HL-60 (cell line): ENCODE results near the gene TLL2.

Experiments
- DNase-seq, 2 experiments: peaks; one replicate each; pipeline ENCODE4 v3.0.0-alpha.2; 2010 to 2020; ENCODE audit warnings: low read depth in 1 of 2, low spot score in 1 of 2
- H3K27ac ChIP-seq: fragments of 250-450 bp; sonication (Bioruptor Pico); replicated peaks from 2 replicates; pipeline ENCODE4 v1.5.1; 2020; ENCODE audit warnings: mild to moderate bottlenecking, moderate library complexity
- H3K27me3 ChIP-seq: fragments of 250-450 bp; sonication (Bioruptor Pico); 2 replicates; pipeline ENCODE4 v1.5.1; 2021; ENCODE audit warnings: mild to moderate bottlenecking, moderate library complexity; ENCODE audit not compliant: insufficient read depth, poor library complexity, severe bottlenecking
- H3K4me3 ChIP-seq: replicated peaks from 2 replicates; pipeline ENCODE4 v1.5.1; 2011; ENCODE audit warnings: mild to moderate bottlenecking, control low read depth, low read length; ENCODE audit not compliant: insufficient read depth
- GABPA ChIP-seq: IDR thresholded peaks from 2 replicates; pipeline ENCODE4 v1.6.1; 2012; ENCODE audit warnings: low read depth
- POLR2AphosphoS5 ChIP-seq: IDR thresholded peaks from 2 replicates; pipeline ENCODE4 v1.6.1; 2012; ENCODE audit warnings: low read depth
- SPI1 ChIP-seq: IDR thresholded peaks from 2 replicates; pipeline ENCODE4 v1.6.1; 2012; ENCODE audit warnings: low read depth, mild to moderate bottlenecking, borderline replicate concordance
- TF ChIP-seq, protein P1 (sequence below): IDR thresholded peaks from one replicate; pipeline ENCODE4 v1.5.1; 2011; ENCODE audit warnings: low read length, control low read depth, inconsistent platforms; ENCODE audit not compliant: insufficient read depth
- TF ChIP-seq, protein P2 (sequence below): IDR thresholded peaks from 2 replicates; pipeline ENCODE4 v1.6.1; 2012; ENCODE audit warnings: low read depth; ENCODE audit not compliant: insufficient replicate concordance

The TLL2 gene

DNA sequence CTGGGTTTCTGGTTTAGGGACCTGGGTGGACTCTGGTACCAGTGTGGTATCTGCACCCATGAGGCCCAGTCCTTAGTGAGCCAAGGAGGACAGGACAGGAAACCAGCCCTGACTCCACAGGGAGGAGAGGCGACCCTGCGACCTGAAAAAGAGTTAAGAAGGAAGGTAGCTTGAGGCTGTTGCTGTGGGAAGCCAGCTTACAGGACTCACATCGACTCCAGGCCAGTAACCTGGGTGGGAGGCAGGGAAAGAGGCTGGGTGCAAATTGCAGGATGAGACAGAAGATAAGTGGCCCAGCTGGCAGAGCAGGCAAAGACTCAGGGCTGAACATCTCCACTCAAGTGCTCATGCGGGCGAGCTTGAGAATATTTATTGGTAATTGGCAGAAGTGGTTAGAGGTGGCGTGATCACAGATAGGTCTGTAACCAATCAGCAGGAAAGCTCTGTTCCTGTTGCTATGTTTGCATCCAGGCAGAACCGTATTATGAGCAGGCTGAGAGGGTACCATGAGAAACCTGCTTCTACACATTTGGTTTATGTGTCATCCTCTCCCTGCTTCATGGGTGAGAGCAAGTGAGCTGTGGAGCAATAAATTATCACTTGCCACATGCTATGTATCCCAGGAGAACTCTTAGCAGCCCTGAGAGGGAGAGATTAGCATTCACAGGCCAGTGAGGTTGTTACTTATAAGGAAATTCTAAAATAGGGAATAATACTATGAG, 11.0 kb downstream of the TLL2 start:
- Histone ChIP-seq H3K27me3 (no peaks in the 10 kb centered on the region), H3K4me3 (no peak overlapping the region), H3K27ac (no peak overlapping the region)
- TF ChIP-seq POLR2AphosphoS5 (no peak), SPI1 (no peak), GABPA (no peak)
- TF ChIP-seq, protein P1, sequence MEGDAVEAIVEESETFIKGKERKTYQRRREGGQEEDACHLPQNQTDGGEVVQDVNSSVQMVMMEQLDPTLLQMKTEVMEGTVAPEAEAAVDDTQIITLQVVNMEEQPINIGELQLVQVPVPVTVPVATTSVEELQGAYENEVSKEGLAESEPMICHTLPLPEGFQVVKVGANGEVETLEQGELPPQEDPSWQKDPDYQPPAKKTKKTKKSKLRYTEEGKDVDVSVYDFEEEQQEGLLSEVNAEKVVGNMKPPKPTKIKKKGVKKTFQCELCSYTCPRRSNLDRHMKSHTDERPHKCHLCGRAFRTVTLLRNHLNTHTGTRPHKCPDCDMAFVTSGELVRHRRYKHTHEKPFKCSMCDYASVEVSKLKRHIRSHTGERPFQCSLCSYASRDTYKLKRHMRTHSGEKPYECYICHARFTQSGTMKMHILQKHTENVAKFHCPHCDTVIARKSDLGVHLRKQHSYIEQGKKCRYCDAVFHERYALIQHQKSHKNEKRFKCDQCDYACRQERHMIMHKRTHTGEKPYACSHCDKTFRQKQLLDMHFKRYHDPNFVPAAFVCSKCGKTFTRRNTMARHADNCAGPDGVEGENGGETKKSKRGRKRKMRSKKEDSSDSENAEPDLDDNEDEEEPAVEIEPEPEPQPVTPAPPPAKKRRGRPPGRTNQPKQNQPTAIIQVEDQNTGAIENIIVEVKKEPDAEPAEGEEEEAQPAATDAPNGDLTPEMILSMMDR, result no peak
- TF ChIP-seq, protein P2, sequence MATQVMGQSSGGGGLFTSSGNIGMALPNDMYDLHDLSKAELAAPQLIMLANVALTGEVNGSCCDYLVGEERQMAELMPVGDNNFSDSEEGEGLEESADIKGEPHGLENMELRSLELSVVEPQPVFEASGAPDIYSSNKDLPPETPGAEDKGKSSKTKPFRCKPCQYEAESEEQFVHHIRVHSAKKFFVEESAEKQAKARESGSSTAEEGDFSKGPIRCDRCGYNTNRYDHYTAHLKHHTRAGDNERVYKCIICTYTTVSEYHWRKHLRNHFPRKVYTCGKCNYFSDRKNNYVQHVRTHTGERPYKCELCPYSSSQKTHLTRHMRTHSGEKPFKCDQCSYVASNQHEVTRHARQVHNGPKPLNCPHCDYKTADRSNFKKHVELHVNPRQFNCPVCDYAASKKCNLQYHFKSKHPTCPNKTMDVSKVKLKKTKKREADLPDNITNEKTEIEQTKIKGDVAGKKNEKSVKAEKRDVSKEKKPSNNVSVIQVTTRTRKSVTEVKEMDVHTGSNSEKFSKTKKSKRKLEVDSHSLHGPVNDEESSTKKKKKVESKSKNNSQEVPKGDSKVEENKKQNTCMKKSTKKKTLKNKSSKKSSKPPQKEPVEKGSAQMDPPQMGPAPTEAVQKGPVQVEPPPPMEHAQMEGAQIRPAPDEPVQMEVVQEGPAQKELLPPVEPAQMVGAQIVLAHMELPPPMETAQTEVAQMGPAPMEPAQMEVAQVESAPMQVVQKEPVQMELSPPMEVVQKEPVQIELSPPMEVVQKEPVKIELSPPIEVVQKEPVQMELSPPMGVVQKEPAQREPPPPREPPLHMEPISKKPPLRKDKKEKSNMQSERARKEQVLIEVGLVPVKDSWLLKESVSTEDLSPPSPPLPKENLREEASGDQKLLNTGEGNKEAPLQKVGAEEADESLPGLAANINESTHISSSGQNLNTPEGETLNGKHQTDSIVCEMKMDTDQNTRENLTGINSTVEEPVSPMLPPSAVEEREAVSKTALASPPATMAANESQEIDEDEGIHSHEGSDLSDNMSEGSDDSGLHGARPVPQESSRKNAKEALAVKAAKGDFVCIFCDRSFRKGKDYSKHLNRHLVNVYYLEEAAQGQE, result no peak
- no peak for DNase-seq

DNA sequence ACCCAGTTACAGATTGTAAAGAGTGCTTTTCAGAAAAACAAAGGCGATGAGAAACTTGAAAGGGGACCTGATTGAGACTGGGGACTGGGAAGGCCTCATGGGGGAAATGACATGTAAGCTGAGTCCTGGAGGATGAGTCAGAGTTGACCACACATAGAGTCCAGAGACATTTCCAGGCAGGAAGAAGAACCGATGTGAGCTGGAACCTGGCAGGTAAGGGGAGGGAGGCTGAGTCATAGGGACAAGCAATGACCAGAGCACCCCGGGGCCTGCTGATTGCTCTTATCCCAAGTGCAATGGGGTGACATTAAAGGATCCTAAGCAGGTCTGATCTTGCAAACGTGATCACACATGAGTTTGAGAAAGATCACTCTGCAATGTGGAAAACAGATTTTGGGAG, 11.7 kb downstream of the TLL2 start:
- no peak overlapping the region for H3K27ac ChIP-seq

DNA sequence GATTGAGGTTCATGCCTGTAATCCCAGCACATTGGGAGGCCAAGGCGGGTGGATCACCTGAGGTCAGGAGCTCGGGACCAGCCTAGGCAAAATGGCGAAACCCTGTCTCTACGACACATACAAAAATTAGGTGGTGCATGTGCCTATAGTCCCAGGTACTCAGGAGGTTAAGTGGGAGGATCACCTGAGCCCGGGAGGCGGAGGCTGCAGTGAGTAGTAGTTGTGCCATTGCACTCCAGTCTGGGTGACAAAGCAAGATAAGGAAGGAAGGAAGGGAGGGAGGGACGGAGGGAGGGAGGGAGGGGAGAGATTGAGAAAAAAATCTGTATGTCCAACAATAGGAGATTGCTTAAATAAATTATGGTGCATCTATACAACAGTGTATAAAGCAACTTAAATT, 13.2 kb downstream of the TLL2 start:
- TF ChIP-seq, protein P1, result no peak
- TF ChIP-seq GABPA, result no peak
- TF ChIP-seq POLR2AphosphoS5, result no peak
- no peak for TF ChIP-seq SPI1
- TF ChIP-seq, protein P2, result no peak
- Histone ChIP-seq H3K4me3 (no peak overlapping the region), H3K27me3 (no peaks in the 10 kb centered on the region), H3K27ac (no peak overlapping the region)
- DNase-seq, result no peak

More for the DNA sequence above, 11.7 kb downstream of the TLL2 start:
- Histone ChIP-seq H3K4me3 (no peak overlapping the region), H3K27me3 (no peaks in the 10 kb centered on the region)
- DNase-seq, result no peak
- TF ChIP-seq, protein P2, result no peak
- TF ChIP-seq, protein P1, result no peak
- TF ChIP-seq POLR2AphosphoS5, result no peak
